ENCODE results near the gene SEC24B.
"Not testable (repeated sequence)": the region's sequence is repeated elsewhere in the genome, so short reads cannot be mapped to it uniquely, and the experiment has no call there.

The SEC24B gene

GRCh38 chr4:109434007-109434971 lies 674 bp downstream of the SEC24B start:
- peak; percentile 50 for DNase-seq

GRCh38 chr4:109435635-109436034 lies 2.0 kb downstream of the SEC24B start:
- DNase-seq: no peak

GRCh38 chr4:109436504-109436903 lies 2.9 kb downstream of the SEC24B start:
- no peak for DNase-seq

- DNase-seq: no peak
These were observed 7.3 kb downstream of the SEC24B start for GRCh38 chr4:109440948-109441347.

GRCh38 chr4:109441862-109442458 lies 8.3 kb downstream of the SEC24B start:
- DNase-seq: no peak

GRCh38 chr4:109444182-109444844 lies 10.7 kb downstream of the SEC24B start:
- no peak for DNase-seq

- no peak for DNase-seq
These were observed 13.7 kb downstream of the SEC24B start for GRCh38 chr4:109447278-109447677.

GRCh38 chr4:109451544-109452273 lies 18.1 kb downstream of the SEC24B start:
- DNase-seq: no peak

- not testable (repeated sequence) for DNase-seq
These were observed 19.5 kb downstream of the SEC24B start for GRCh38 chr4:109453110-109453509.

- no peak for DNase-seq
These were observed 28.7 kb downstream of the SEC24B start for GRCh38 chr4:109462297-109462696.

GRCh38 chr4:109462802-109463201 lies 29.2 kb downstream of the SEC24B start:
- no peak for DNase-seq

GRCh38 chr4:109465069-109465468 lies 31.5 kb downstream of the SEC24B start:
- DNase-seq: peak; percentile 20

GRCh38 chr4:109469915-109470314 lies 36.3 kb downstream of the SEC24B start:
- DNase-seq: no peak

GRCh38 chr4:109472343-109472761 lies 38.7 kb downstream of the SEC24B start:
- DNase-seq: no peak

- no peak for DNase-seq
These were observed 40.2 kb downstream of the SEC24B start for GRCh38 chr4:109473824-109474223.

GRCh38 chr4:109486007-109486406 lies 52.4 kb downstream of the SEC24B start:
- no peak for DNase-seq

- no peak for DNase-seq
These were observed 60.9 kb downstream of the SEC24B start for GRCh38 chr4:109494563-109494962.

- DNase-seq: no peak
These were observed 61.9 kb downstream of the SEC24B start for GRCh38 chr4:109495514-109495913.

GRCh38 chr4:109496875-109497274 lies 63.3 kb downstream of the SEC24B start:
- DNase-seq: no peak

GRCh38 chr4:109497511-109497910 lies 63.9 kb downstream of the SEC24B start:
- DNase-seq: peak; percentile 3

- no peak for DNase-seq
These were observed 65.9 kb downstream of the SEC24B start for GRCh38 chr4:109499513-109499912.

GRCh38 chr4:109506890-109507289 lies 73.3 kb downstream of the SEC24B start:
- no peak for DNase-seq

- no peak for DNase-seq
These were observed 77.1 kb downstream of the SEC24B start for GRCh38 chr4:109510687-109511086.

All from midbrain (tissue), 1 donor.